ENCODE measurements around the gene PRPF19. TPM values are rescaled to one million over a fixed set of nuclear protein-coding genes. Genes with fewer than 3 reads are reported as not detected.

The PRPF19 gene
- total and polyA plus RNA-seq, 2 of the 8 experiments (the other 6 are each of a cell fraction or from before 2014, with no cell fraction given) = 107 to 141 TPM

GRCh38 chr11:60866911-60867870 is 39.2 kb downstream of the PRPF19 start, which contains the start of gene ZP1 (continued):
- TF ChIP-seq USF2 (IDR thresholded peaks at IDR 0.05; ENCODE audit: low read length) (no peak), KDM5A (IDR thresholded peaks at IDR 0.05; ENCODE audit: low read length) (no peak), SIN3A (conservative IDR thresholded peaks at IDR 0.05 in 1 of 2, IDR thresholded peaks at IDR 0.05 in 1 of 2; ENCODE audit: low read depth in 1 of 2, low read length in 2 of 2) (no peak), CBX5 (IDR thresholded peaks at IDR 0.05; ENCODE audit: low read depth, low read length) (no peak), EGR1 (IDR thresholded peaks at IDR 0.05; ENCODE audit: borderline replicate concordance, low read depth, low read length) (no peak), CBX8 (IDR thresholded peaks at IDR 0.05; ENCODE audit: borderline replicate concordance, low read depth, low read length) (no peak), HDAC2 (IDR thresholded peaks at IDR 0.05; ENCODE audit: borderline replicate concordance in 1 of 2, low read depth in 2 of 2, low read length in 2 of 2) (no peak)
